Gastroesophageal sphincter (tissue), 4 donors: Measurements from ENCODE around the gene L3MBTL4. TPM values are rescaled to one million over a fixed set of nuclear protein-coding genes. Genes with fewer than 3 reads are reported as not detected.

ENCODE experiments used
- ATAC-seq: fragments of 150-250 bp; one replicate; pipeline ENCODE4 v1.9.1; 2016; ENCODE audit warnings: mild to moderate bottlenecking, moderate library complexity
- H3K27ac ChIP-seq, 4 donors: fragments of 200-600 bp; sonication (generic) in 3 of 4; 1 replicate in 3 of 4; 2 replicates in 1 of 4; pipeline ENCODE4 v1.5.1; 2016 to 2019
- H3K27me3 ChIP-seq: fragments of 200-600 bp; sonication (generic); one replicate; pipeline ENCODE4 v1.5.1; 2019
- H3K36me3 ChIP-seq, 2 donors: fragments of 200-600 bp; sonication (generic); one replicate each; pipeline ENCODE4 v1.5.1; 2019; ENCODE audit warnings: control low read depth in 1 of 2
- H3K4me1 ChIP-seq, 3 donors: fragments of 200-600 bp; sonication (generic); 1 replicate in 2 of 3; 2 replicates in 1 of 3; pipeline ENCODE4 v1.5.1; 2016 to 2019; ENCODE audit warnings: control low read depth in 2 of 3
- H3K4me3 ChIP-seq, 2 donors: fragments of 200-600 bp; sonication (generic); one replicate each; pipeline ENCODE4 v1.5.1; 2019; ENCODE audit warnings: mild to moderate bottlenecking in 1 of 2, moderate library complexity in 1 of 2
- H3K9me3 ChIP-seq, 3 donors: fragments of 200-600 bp; sonication (generic); one replicate each; pipeline ENCODE4 v1.5.1; 2017 to 2019; ENCODE audit warnings: control low read depth in 2 of 3
- EP300 ChIP-seq: sonication (generic); formaldehyde crosslinking; IDR thresholded peaks from one replicate; pipeline ENCODE4 v1.6.1; 2017; ENCODE audit warnings: antibody characterized with exemption, mild to moderate bottlenecking
- POLR2A ChIP-seq, 2 donors: fragments of 450-650 bp; IDR thresholded peaks; one replicate each; pipeline ENCODE4 v1.6.1; 2017; ENCODE audit warnings: antibody characterized with exemption in 2 of 2, mild to moderate bottlenecking in 2 of 2, moderate library complexity in 1 of 2
- POLR2AphosphoS5 ChIP-seq: sonication (generic); formaldehyde crosslinking; IDR thresholded peaks from one replicate; pipeline ENCODE4 v1.6.1; 2017; ENCODE audit warnings: antibody characterized with exemption
- WGBS, 2 donors: methylation state at CpG; one replicate each; pipeline ENCODE4 v1.1.5; 2018; ENCODE audit warnings: low coverage in 1 of 2; 5-methylcytosine and 5-hydroxymethylcytosine counted together
- total RNA-seq, 4 donors: library from RNA; depleted of rRNA; stranded (reverse); fragments of >200 nt; gene quantifications; one replicate each; pipeline ENCODE4 v1.1.0, GENCODE V29; 2016
- TF ChIP-seq, protein P1 (sequence below), 4 experiments: fragments of 200-600 bp in 2 of 4; fragments of 450-650 bp in 2 of 4; sonication (generic) in 1 of 4; IDR thresholded peaks; one replicate each; pipeline ENCODE4 v1.5.1; 2017 to 2019; ENCODE audit warnings: antibody characterized with exemption in 4 of 4, mild to moderate bottlenecking in 2 of 4, moderate library complexity in 2 of 4

The L3MBTL4 gene
- total RNA-seq, 4 donors from 2014 or later = 0.46 to 8.1 (median 4.9) TPM

GRCh38 chr18:5982332-5982731 lies 432.4 kb downstream of the L3MBTL4 start:
- no peak for ATAC-seq
- TF ChIP-seq POLR2AphosphoS5 = no peak
- TF ChIP-seq, protein P1, sequence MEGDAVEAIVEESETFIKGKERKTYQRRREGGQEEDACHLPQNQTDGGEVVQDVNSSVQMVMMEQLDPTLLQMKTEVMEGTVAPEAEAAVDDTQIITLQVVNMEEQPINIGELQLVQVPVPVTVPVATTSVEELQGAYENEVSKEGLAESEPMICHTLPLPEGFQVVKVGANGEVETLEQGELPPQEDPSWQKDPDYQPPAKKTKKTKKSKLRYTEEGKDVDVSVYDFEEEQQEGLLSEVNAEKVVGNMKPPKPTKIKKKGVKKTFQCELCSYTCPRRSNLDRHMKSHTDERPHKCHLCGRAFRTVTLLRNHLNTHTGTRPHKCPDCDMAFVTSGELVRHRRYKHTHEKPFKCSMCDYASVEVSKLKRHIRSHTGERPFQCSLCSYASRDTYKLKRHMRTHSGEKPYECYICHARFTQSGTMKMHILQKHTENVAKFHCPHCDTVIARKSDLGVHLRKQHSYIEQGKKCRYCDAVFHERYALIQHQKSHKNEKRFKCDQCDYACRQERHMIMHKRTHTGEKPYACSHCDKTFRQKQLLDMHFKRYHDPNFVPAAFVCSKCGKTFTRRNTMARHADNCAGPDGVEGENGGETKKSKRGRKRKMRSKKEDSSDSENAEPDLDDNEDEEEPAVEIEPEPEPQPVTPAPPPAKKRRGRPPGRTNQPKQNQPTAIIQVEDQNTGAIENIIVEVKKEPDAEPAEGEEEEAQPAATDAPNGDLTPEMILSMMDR (IDR thresholded peaks at IDR 0.05) = no peak

DNA sequence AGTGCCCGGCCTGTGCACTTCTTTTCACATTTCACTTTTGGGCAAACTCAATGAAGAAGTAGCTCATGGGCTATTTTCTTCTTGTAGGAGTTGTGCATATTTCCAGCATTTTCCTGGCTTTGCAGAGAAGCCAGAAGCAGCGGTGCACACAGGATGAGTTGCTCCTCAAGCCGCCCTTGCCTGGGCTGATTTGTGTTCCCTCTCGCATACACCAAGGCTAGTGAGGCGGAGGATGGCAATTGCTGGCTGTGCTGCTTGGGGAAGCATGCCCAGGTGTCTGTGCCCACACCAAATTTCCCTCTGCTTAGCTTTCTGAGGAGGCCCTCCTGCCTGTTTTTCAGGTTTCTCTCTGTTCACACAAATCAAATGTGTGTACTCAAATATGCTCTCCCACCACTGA lies 434.0 kb downstream of the L3MBTL4 start:
- H3K4me1 ChIP-seq = no peaks in the 10 kb centered on the region
- H3K9me3 ChIP-seq = no peaks in the 10 kb centered on the region
- H3K4me3 ChIP-seq = no peak overlapping the region
- TF ChIP-seq, protein P1 (IDR thresholded peaks at IDR 0.05) = no peak
- no peak for TF ChIP-seq POLR2A (IDR thresholded peaks at IDR 0.05)
- no peak for TF ChIP-seq EP300
- TF ChIP-seq POLR2AphosphoS5 = no peak
- H3K36me3 ChIP-seq = no peaks in the 10 kb centered on the region
- 88% methylated on average over 1 of the region's 5 CpGs; no CpG with 5 or more reads in 1 of the 2 donors for WGBS, 2 donors
- H3K27me3 ChIP-seq = no peaks in the 10 kb centered on the region
- no peak overlapping the region for H3K27ac ChIP-seq
- ATAC-seq = no peak

More at GRCh38 chr18:5982332-5982731, 432.4 kb downstream of the L3MBTL4 start:
- H3K4me3 ChIP-seq = no peak overlapping the region
- WGBS, 2 donors = 84 to 97% methylated on average over 3 of the region's 3 CpGs
- no peaks in the 10 kb centered on the region for H3K4me1 ChIP-seq
- no peaks in the 10 kb centered on the region for H3K36me3 ChIP-seq
- H3K9me3 ChIP-seq = no peaks in the 10 kb centered on the region
- no peak overlapping the region for H3K27ac ChIP-seq
- no peaks in the 10 kb centered on the region for H3K27me3 ChIP-seq

DNA sequence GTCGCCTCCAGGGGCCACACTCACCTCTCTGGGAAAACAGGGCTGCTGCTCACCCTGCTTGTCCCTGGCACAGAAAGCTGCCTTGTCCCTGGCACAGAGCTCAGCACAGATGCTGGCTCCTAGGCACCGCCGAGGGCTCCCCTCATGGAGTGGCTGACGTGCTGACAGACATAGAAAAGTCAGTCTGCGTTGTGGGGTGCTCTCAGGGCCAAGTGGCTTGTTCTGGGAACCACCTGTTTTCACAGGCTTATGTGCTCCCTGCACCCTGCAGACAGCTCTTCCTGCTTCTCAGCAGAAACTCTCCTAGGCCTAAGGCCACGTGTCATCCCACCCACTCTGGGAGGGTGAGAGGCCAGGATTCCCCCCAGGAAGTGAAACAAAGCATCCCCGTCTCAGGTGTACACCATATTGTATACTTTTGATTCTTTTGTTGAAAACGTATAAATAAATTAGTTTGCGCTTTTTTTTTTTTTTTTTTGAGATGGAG lies 434.7 kb downstream of the L3MBTL4 start:
- no peaks in the 10 kb centered on the region for H3K36me3 ChIP-seq
- ATAC-seq = no peak
- no peak overlapping the region for H3K4me3 ChIP-seq
- H3K4me1 ChIP-seq = no peaks in the 10 kb centered on the region
- TF ChIP-seq, protein P1 (IDR thresholded peaks at IDR 0.05) = no peak
- TF ChIP-seq EP300 (no peak), POLR2AphosphoS5 (no peak), POLR2A (IDR thresholded peaks at IDR 0.05) (no peak)
- no peaks in the 10 kb centered on the region for H3K9me3 ChIP-seq
- no peaks in the 10 kb centered on the region for H3K27me3 ChIP-seq
- 68 to 73% methylated on average over 3 to 6 of the region's 9 CpGs for WGBS, 2 donors
- no peak overlapping the region for H3K27ac ChIP-seq

GRCh38 chr18:5979176-5979888 lies 435.4 kb downstream of the L3MBTL4 start:
- Histone ChIP-seq H3K9me3 (no peaks in the 10 kb centered on the region), H3K27me3 (no peaks in the 10 kb centered on the region), H3K36me3 (no peaks in the 10 kb centered on the region), H3K4me3 (no peak overlapping the region), H3K4me1 (no peaks in the 10 kb centered on the region), H3K27ac (no peak overlapping the region)
- TF ChIP-seq POLR2A (IDR thresholded peaks at IDR 0.05) (no peak), POLR2AphosphoS5 (no peak), EP300 (no peak)
- TF ChIP-seq, protein P1 (IDR thresholded peaks at IDR 0.05) = no peak
- no peak for ATAC-seq
- WGBS, 2 donors = 60% methylated on average over 1 of the region's 3 CpGs; no CpG with 5 or more reads in 1 of the 2 donors

DNA sequence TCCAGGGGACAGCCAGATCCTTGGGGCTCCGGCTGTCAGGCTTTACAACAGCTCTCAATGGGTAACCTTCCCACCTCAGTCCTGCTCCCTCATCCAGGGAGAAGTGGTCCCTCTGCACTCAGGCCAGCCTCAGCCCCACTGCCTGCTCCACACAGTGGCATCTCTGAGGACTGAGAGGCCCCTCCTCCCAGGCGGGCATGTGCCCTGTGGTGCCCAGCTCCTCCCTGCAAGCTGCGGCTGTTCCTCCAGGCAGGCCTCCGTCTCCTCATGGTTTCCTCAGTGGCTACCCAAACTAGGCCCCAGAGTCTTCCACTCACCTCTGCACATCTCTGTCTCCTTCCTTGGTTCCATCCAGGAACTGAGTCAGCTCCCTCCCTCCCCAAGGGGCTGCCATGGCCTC lies 437.7 kb downstream of the L3MBTL4 start:
- Histone ChIP-seq H3K36me3 (no peaks in the 10 kb centered on the region), H3K27me3 (no peaks in the 10 kb centered on the region), H3K4me1 (no peaks in the 10 kb centered on the region), H3K9me3 (no peaks in the 10 kb centered on the region), H3K4me3 (no peak overlapping the region), H3K27ac (no peak overlapping the region)
- 92 to 100% methylated on average over 1 to 2 of the region's 4 CpGs for WGBS, 2 donors
- no peak for ATAC-seq
- TF ChIP-seq EP300 (no peak), POLR2AphosphoS5 (no peak), POLR2A (IDR thresholded peaks at IDR 0.05) (no peak)
- TF ChIP-seq, protein P1 (IDR thresholded peaks at IDR 0.05) = no peak
